Measurements from ENCODE around the gene HK2. TPM values are rescaled to one million over a fixed set of nuclear protein-coding genes. Genes with fewer than 3 reads are reported as not detected.

Gene HK2
- total RNA-seq, 2 donors from 2014 or later, result 1.3 to 9.2 TPM

DNA sequence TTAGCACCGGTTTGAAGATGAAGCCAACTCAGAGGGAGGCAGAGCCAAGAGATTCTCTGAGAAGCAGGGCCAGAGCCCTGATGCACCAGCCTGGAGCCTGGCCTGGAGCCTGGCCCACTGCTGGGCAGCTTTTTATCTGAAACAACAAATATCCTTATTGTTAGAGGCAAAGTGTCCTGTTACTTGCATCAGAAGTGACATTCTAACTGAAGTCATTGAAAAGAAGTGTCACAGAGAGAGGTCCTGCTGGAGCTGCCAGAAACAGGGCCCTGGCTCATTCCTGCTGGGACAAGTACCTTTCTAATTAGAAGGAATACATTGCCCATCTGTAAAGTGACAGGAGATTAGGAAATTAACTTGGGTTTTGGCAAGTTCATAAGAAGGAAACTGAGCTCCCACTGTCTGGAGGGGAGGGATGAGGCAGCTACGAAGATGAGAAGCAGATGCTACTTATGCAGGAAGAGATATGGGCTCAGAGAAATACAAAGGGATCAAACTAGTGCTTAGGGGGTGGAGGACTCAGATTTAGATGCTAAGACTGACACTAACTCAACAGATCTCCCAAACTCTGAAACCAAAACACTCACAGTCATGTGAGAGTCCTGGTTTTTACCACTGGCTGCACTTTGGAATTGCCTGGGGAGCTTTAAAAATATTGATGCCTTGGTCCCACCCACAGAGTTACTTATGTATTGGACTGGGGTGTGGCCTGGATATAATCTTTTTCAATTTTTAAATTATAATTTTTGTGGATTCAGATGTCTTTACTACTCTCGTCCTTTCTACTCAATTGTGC is 11.0 kb upstream of the HK2 start:
- H3K27me3 ChIP-seq, result no peaks in the 10 kb centered on the region
- H3K9me3 ChIP-seq, result no peaks in the 10 kb centered on the region
- intact Hi-C loops (cut with DNase I), result no loop called here
- H3K4me1 ChIP-seq, result peaks cover 5% of the 10 kb centered on the region
- ATAC-seq (no peak), DNase-seq (no peak)
- WGBS, 2 donors, result 67 to 77% methylated on average over 3 of the region's 3 CpGs
- no peaks in the 10 kb centered on the region for H3K36me3 ChIP-seq (replicated peaks in 1 of 2; ENCODE audit: insufficient read depth in 1 of 2, low read depth in 2 of 2)
- no peak for TF ChIP-seq POLR2A (IDR thresholded peaks at IDR 0.05)
- TF ChIP-seq, protein P1, sequence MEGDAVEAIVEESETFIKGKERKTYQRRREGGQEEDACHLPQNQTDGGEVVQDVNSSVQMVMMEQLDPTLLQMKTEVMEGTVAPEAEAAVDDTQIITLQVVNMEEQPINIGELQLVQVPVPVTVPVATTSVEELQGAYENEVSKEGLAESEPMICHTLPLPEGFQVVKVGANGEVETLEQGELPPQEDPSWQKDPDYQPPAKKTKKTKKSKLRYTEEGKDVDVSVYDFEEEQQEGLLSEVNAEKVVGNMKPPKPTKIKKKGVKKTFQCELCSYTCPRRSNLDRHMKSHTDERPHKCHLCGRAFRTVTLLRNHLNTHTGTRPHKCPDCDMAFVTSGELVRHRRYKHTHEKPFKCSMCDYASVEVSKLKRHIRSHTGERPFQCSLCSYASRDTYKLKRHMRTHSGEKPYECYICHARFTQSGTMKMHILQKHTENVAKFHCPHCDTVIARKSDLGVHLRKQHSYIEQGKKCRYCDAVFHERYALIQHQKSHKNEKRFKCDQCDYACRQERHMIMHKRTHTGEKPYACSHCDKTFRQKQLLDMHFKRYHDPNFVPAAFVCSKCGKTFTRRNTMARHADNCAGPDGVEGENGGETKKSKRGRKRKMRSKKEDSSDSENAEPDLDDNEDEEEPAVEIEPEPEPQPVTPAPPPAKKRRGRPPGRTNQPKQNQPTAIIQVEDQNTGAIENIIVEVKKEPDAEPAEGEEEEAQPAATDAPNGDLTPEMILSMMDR (IDR thresholded peaks at IDR 0.05), result no peak
- no peak overlapping the region for H3K27ac ChIP-seq
- no peak overlapping the region for H3K4me3 ChIP-seq

DNA sequence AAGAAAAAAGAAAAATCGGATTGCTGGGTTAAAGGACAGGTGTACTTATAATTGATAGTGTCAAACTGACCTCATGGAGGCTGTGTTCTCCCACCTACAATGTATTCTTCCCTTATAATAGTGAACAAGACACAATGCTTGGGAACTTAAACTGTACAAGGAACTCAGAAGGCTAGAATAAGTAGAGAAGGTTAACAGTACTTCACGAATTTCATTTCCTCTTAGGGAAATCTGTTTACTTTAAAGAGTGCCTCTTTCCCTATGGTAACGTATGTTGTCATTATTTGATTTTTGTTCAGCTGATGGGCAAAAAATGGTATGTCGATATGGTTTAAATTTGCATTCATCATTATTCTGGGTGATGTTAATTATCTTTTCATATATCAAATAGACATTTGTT is 9.2 kb upstream of the HK2 start:
- intact Hi-C loops (cut with DNase I), result no loop called here
- H3K27me3 ChIP-seq, result no peaks in the 10 kb centered on the region
- 43 to 61% methylated on average over 4 of the region's 4 CpGs for WGBS, 2 donors
- no peak overlapping the region for H3K27ac ChIP-seq
- peaks cover 5% of the 10 kb centered on the region for H3K4me1 ChIP-seq
- ATAC-seq, result no peak
- no peak for DNase-seq
- H3K9me3 ChIP-seq, result no peaks in the 10 kb centered on the region
- no peaks in the 10 kb centered on the region for H3K36me3 ChIP-seq (replicated peaks in 1 of 2; ENCODE audit: insufficient read depth in 1 of 2, low read depth in 2 of 2)
- no peak overlapping the region for H3K4me3 ChIP-seq
- TF ChIP-seq, protein P1 (IDR thresholded peaks at IDR 0.05), result no peak
- no peak for TF ChIP-seq POLR2A (IDR thresholded peaks at IDR 0.05)

DNA sequence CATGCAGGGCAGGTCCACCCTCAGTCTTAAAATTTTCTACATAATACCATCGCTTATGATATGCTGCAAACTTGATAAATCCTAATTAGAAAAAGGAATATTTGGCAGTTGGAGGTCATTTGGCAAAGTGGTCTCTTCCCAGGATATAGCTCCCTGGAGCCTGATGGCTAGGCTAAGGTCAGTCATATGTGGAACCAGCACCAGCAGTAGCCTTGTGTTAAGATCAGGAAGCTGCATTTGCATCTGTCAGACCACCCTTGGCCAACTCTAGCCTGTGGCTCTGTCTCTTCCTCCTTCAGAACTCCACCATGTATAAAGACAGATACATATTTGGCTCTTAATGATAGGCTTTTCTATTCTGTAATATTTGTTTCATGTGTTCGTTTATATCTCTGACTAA is 5.4 kb upstream of the HK2 start:
- Histone ChIP-seq H3K9me3 (no peaks in the 10 kb centered on the region), H3K4me1 (peaks cover 2% of the 10 kb centered on the region), H3K36me3 (replicated peaks in 1 of 2; ENCODE audit: insufficient read depth in 1 of 2, low read depth in 2 of 2) (no peaks in the 10 kb centered on the region), H3K4me3 (no peak overlapping the region), H3K27me3 (no peaks in the 10 kb centered on the region), H3K27ac (no peak overlapping the region)
- ATAC-seq (no peak), DNase-seq (no peak)
- intact Hi-C loops (cut with DNase I), result no loop called here
- TF ChIP-seq POLR2A (IDR thresholded peaks at IDR 0.05), result no peak
- TF ChIP-seq, protein P1 (IDR thresholded peaks at IDR 0.05), result no peak
- 46 to 60% methylated on average over 2 of the region's 2 CpGs for whole genome bisulfite sequencing, 2 donors

DNA sequence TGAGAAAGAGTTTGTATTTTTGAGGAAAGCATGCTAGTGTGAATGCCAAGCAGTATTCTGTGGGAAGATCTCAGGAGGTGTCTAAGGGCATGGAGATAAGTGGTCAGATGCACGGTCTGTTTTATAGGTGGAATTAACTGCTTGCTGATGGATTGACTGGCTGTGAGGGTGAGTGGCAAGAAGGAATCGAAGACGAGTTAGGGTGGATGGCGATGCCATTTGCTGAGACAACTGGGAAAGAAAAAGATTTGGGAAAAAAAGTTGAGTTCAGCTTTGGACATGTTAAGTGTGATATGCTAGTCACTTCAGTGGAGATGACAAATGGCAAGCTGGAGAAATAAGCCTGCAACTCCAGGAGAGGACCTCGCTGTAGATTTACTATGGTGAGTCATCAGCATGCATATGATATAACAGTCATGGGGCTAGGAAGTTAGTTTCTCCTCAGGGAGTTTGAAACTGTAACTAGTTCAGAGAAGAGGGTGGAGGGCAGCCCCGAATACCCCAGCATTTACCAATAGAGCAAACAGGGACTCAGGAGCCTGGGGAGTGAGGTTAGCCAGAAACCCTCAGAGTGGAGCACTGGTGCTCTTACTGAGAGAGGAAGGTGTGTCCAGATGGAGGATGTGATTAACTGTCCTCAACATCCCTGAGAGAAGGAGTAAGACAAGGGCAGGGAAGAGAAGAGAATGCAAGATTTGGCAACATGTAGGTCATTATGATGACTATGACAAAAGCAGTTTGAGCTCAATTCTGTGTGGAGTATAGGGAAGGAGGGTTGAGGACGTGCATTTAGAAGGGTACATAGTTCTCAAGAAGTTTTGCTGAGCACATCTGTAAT is 2.0 kb upstream of the HK2 start:
- TF ChIP-seq, protein P1 (IDR thresholded peaks at IDR 0.05), result no peak
- no peak for TF ChIP-seq POLR2A (IDR thresholded peaks at IDR 0.05)
- Histone ChIP-seq H3K4me1 (peaks cover 28% of the 10 kb centered on the region), H3K36me3 (replicated peaks in 1 of 2; ENCODE audit: insufficient read depth in 1 of 2, low read depth in 2 of 2) (no peaks in the 10 kb centered on the region), H3K27ac (no peak overlapping the region), H3K9me3 (no peaks in the 10 kb centered on the region), H3K4me3 (no peak overlapping the region), H3K27me3 (no peaks in the 10 kb centered on the region)
- intact Hi-C loops (cut with DNase I), result no loop called here
- WGBS, 2 donors, result 61 to 65% methylated on average over 7 of the region's 7 CpGs
- ATAC-seq (no peak), DNase-seq (no peak)
